IMR-90 (cell line): Measurements from ENCODE around the gene MTCH2.

ENCODE experiments used
- CTCF ChIP-seq: conservative IDR thresholded peaks from 2 replicates; pipeline ENCODE4 v1.5.1; 2012; ENCODE audit warnings: mild to moderate bottlenecking, low read depth, low read length, improper control_type of control experiment
- RAD21 ChIP-seq: IDR thresholded peaks from 2 replicates; pipeline ENCODE4 v1.6.1; 2012; ENCODE audit warnings: low read length, improper control_type of control experiment

- TF ChIP-seq CTCF (no peak), RAD21 (no peak)
These were observed 72.7 kb downstream of the MTCH2 start for GRCh38 chr11:47569646-47570045.
